Measurements from ENCODE around the gene ICAM1.
"Not testable (repeated sequence)": the region's sequence is repeated elsewhere in the genome, so short reads cannot be mapped to it uniquely, and the experiment has no call there.

Gene ICAM1

GRCh38 chr19:10279737-10280442, 9.0 kb downstream of the ICAM1 start:
- peak; percentile 17 for DNase-seq

DNA sequence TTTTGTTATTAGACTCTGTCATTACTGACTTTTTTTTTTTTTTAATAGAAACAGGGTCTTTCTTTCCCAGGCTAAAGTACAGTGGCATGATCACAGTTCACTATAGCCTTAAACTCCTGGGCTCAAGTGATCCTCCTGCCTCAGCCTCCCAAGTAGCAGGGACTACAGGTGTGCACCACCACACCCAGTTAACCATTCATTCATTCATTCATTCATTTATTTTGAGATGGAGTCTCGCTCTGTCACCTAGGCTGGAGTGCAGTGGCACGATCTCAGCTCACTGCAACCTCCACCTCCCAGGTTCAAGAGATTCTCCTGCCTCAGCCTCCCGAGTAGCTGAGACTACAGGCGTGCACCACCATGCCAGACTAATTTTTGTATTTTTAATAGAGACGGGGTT, 11.1 kb downstream of the ICAM1 start:
- DNase-seq, result not testable (repeated sequence)

DNA sequence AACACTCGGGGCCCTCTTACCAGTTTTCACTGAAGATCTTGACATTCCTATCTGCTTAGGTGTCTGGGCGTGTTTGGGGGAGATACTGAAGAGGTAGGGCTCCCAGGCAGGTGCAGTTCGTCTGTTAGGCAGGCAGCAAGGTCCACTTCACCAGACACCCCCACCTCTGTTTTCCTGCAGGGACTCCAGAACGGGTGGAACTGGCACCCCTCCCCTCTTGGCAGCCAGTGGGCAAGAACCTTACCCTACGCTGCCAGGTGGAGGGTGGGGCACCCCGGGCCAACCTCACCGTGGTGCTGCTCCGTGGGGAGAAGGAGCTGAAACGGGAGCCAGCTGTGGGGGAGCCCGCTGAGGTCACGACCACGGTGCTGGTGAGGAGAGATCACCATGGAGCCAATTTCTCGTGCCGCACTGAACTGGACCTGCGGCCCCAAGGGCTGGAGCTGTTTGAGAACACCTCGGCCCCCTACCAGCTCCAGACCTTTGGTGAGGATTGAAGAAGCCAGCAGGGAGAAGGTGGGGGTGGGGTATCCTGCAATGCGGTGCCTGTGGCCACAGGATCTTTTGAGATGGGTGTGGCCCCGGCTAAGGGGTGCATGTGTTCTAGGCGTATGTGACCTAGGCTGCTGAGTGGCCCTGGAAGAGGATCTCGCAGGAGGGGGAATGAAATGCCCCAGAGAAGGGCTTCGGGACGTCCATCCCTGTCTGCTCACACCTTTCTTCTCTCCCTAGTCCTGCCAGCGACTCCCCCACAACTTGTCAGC, 12.6 kb downstream of the ICAM1 start:
- DNase-seq, result no peak

GRCh38 chr19:10284065-10284959, 13.4 kb downstream of the ICAM1 start:
- no peak for DNase-seq

DNA sequence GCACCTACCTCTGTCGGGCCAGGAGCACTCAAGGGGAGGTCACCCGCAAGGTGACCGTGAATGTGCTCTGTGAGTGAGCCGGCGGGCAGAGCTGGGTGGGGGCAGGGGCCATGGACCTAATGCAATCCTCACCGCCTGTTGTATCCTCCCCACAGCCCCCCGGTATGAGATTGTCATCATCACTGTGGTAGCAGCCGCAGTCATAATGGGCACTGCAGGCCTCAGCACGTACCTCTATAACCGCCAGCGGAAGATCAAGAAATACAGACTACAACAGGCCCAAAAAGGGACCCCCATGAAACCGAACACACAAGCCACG, 14.0 kb downstream of the ICAM1 start:
- no peak for DNase-seq

- no peak for DNase-seq
These were observed 14.5 kb downstream of the ICAM1 start for GRCh38 chr19:10285393-10285792.

DNA sequence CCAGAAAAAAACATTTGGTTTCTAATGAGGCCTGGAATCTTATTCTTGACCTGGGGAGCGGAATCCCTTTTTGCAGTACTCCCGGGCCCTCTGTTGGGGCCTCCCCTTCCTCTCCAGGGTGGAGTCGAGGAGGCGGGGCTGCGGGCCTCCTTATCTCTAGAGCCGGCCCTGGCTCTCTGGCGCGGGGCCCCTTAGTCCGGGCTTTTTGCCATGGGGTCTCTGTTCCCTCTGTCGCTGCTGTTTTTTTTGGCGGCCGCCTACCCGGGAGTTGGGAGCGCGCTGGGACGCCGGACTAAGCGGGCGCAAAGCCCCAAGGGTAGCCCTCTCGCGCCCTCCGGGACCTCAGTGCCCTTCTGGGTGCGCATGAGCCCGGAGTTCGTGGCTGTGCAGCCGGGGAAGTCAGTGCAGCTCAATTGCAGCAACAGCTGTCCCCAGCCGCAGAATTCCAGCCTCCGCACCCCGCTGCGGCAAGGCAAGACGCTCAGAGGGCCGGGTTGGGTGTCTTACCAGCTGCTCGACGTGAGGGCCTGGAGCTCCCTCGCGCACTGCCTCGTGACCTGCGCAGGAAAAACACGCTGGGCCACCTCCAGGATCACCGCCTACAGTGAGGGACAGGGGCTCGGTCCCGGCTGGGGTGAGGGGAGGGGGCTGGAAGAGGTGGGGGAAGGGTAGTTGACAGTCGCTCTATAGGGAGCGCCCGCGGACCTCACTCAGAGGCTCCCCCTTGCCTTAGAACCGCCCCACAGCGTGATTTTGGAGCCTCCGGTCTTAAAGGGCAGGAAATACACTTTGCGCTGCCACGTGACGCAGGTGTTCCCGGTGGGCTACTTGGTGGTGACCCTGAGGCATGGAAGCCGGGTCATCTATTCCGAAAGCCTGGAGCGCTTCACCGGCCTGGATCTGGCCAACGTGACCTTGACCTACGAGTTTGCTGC, 16.1 kb downstream of the ICAM1 start, which contains the start of gene ICAM4:
Gene ICAM4, plus strand, starts transcription at position 153 of the 935 bp plus-strand sequence. Its CDS starts 58 bp downstream, at position 211.
- DNase-seq, result no peak

- no peak for DNase-seq
These were observed 17.8 kb downstream of the ICAM1 start for GRCh38 chr19:10288662-10289166.

- peak; percentile 64 for DNase-seq
These were observed 18.4 kb downstream of the ICAM1 start for GRCh38 chr19:10289167-10289835.

- DNase-seq, result peak; percentile 31
These were observed 19.0 kb downstream of the ICAM1 start, which contains the start of gene ICAM5 for GRCh38 chr19:10289836-10290356. TSS of gene ICAM5 (plus strand) at chr19:10289952. CDS start at chr19:10290044, 92 bp downstream.

GRCh38 chr19:10290357-10290875, 19.5 kb downstream of the ICAM1 start:
- DNase-seq, result no peak

- DNase-seq, result peak; percentile 47
These were observed 20.1 kb downstream of the ICAM1 start for GRCh38 chr19:10290876-10291553.

DNA sequence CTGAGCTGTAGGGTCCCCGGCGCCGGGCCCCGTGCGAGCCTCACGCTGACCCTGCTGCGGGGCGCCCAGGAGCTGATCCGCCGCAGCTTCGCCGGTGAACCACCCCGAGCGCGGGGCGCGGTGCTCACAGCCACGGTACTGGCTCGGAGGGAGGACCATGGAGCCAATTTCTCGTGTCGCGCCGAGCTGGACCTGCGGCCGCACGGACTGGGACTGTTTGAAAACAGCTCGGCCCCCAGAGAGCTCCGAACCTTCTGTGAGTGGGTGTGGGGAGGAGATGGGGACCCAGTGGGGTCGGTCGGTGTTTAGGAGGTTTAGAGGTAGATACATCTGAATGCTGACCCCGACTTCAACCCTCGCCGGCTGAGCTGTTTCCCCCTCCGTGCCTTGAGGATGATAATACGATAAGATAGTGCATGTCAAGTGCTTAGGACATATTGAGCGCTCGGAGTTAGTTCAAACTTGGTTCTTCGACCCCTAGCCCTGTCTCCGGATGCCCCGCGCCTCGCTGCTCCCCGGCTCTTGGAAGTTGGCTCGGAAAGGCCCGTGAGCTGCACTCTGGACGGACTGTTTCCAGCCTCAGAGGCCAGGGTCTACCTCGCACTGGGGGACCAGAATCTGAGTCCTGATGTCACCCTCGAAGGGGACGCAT, 20.8 kb downstream of the ICAM1 start:
- no peak for DNase-seq

GRCh38 chr19:10292206-10292788, 21.4 kb downstream of the ICAM1 start:
- DNase-seq, result peak; percentile 67

- no peak for DNase-seq
These were observed 22.1 kb downstream of the ICAM1 start for GRCh38 chr19:10292789-10293636.

DNA sequence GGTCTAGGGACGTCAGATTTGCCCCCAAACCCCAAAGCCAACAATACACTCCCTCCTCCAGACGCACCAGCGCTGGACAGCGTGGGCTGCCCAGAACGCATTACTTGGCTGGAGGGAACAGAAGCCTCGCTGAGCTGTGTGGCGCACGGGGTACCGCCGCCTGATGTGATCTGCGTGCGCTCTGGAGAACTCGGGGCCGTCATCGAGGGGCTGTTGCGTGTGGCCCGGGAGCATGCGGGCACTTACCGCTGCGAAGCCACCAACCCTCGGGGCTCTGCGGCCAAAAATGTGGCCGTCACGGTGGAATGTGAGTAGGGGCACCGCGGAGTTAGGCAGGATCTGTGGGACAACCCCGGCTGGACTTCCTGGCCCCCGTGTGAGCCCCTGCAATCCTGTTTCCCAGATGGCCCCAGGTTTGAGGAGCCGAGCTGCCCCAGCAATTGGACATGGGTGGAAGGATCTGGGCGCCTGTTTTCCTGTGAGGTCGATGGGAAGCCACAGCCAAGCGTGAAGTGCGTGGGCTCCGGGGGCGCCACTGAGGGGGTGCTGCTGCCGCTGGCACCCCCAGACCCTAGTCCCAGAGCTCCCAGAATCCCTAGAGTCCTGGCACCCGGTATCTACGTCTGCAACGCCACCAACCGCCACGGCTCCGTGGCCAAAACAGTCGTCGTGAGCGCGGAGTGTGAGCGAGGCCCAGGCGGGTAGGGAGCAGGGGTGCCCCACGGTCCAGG, 22.9 kb downstream of the ICAM1 start:
- DNase-seq, result no peak

- DNase-seq, result no peak
These were observed 23.4 kb downstream of the ICAM1 start for GRCh38 chr19:10294368-10294697.

Measured in activated gamma-delta T cell treated with Interleukin-2 at 50 U/mL for 16 hours (primary cell).